Fibroblast of lung (primary cell): ENCODE measurements around the gene DLG5.

Experiments used
- CTCF ChIP-seq, 2 donors: IDR thresholded peaks in 1 of 2; conservative IDR thresholded peaks in 1 of 2; 1 replicate in 1 of 2; 2 replicates in 1 of 2; pipeline ENCODE4 v1.5.1; 2011 to 2012; ENCODE audit warnings: low read length in 2 of 2, control low read depth in 1 of 2, inconsistent platforms in 1 of 2, low read depth in 1 of 2, mild to moderate bottlenecking in 1 of 2
- EZH2 ChIP-seq: IDR thresholded peaks from 2 replicates; pipeline ENCODE4 v1.5.1; 2012; ENCODE audit warnings: low read length, control low read depth, mild to moderate bottlenecking; ENCODE audit errors: missing control alignments

GRCh38 chr10:77972148-77972547, 45.6 kb upstream of the DLG5 start:
- TF ChIP-seq CTCF (conservative IDR thresholded peaks at IDR 0.05 in 1 of 2, IDR thresholded peaks at IDR 0.05 in 1 of 2; ENCODE audit: low read depth in 1 of 2, low read length in 2 of 2) (no peak), EZH2 (no peak)
